ENCODE data around the gene CD276.

Gene CD276

DNA sequence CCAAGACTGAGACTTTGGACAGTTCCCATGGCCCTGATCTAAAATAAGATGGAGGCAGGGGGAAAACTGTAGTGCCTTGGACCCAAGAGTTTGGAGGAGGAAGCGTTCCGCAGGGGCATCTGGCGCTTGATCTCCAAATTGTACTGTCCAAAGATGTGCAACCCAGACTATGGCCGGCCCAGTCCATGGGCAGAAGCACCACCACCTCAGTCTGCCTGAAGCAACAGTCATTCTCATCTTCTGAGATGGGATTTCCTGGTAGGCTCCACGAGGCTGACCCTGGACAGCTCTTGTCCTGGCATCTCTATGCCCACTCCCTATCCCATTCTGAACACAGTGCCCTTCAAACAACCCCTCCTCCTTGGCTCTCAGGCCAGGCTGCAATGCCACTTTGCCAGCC, 65.3 kb downstream of the CD276 start:
- H3K27ac ChIP-seq, result no peak overlapping the region
- TF ChIP-seq, protein P1, sequence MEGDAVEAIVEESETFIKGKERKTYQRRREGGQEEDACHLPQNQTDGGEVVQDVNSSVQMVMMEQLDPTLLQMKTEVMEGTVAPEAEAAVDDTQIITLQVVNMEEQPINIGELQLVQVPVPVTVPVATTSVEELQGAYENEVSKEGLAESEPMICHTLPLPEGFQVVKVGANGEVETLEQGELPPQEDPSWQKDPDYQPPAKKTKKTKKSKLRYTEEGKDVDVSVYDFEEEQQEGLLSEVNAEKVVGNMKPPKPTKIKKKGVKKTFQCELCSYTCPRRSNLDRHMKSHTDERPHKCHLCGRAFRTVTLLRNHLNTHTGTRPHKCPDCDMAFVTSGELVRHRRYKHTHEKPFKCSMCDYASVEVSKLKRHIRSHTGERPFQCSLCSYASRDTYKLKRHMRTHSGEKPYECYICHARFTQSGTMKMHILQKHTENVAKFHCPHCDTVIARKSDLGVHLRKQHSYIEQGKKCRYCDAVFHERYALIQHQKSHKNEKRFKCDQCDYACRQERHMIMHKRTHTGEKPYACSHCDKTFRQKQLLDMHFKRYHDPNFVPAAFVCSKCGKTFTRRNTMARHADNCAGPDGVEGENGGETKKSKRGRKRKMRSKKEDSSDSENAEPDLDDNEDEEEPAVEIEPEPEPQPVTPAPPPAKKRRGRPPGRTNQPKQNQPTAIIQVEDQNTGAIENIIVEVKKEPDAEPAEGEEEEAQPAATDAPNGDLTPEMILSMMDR (IDR thresholded peaks at IDR 0.05), result no peak
- TF ChIP-seq ZFX (IDR thresholded peaks at IDR 0.05; ENCODE audit: borderline replicate concordance), result no peak

DNA sequence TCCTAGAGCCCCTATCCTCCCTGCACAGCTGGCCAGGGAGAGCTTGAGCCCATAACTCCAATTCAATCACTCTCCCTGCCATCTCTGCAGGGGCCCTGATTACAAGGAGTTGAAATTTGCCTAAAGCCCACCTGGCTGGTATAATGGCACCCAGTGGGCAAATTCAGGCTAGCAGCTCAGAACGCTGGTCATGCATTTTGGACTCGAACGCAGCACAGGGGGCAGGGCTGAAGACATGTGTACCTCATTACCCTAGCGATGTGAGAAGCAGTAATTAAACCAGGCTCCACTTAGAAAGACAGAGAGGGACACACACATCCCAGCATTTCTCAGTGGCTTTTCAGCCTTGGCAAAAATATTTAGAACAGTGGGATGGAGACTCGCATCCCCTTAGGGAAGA, 65.8 kb downstream of the CD276 start:
- no peak overlapping the region for H3K27ac ChIP-seq
- TF ChIP-seq, protein P1 (IDR thresholded peaks at IDR 0.05), result no peak
- no peak for TF ChIP-seq ZFX (IDR thresholded peaks at IDR 0.05; ENCODE audit: borderline replicate concordance)

DNA sequence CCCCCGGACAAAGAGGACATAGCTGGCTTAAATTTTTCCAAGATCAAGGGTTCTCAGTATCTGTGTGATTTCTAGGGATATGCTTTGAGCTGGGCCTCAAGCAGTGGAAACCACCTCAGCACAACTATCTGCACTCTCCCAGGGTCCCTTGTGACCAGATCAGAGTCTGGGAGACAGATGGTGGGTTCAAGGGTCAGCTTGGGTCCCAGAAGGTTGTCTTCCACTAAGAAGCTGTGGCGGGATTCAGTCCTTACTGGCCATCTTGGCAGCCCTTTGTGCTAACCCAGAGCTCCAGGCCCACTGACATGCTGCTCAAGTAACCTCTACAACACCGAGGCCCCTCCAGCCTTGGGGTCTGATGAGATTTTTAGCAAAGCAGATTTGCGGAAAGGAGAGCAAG, 66.3 kb downstream of the CD276 start:
- TF ChIP-seq, protein P1 (IDR thresholded peaks at IDR 0.05), result no peak
- TF ChIP-seq ZFX (IDR thresholded peaks at IDR 0.05; ENCODE audit: borderline replicate concordance), result no peak
- H3K27ac ChIP-seq, result no peak overlapping the region

DNA sequence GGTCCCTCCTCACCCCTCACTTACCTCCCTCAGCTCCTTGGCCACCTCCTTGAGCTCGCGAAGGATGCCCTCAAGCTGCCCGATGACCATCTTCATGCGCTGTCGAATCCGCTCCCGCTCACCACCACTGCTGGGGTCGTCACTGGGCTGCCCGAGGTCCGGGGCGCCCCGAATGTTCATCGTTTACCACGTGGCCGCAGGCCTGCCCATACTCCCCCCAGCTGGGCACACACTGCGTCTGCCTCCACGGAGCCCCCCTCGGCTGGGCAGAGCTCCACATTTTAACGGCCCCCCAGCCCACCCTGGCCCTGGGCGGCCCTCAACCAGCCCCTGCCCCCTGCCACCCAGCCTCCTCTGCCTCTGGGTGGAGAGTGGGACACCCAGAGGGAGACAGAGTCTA, 66.8 kb downstream of the CD276 start:
- no peak overlapping the region for H3K27ac ChIP-seq
- TF ChIP-seq, protein P1 (IDR thresholded peaks at IDR 0.05), result no peak
- no peak for TF ChIP-seq ZFX (IDR thresholded peaks at IDR 0.05; ENCODE audit: borderline replicate concordance)

DNA sequence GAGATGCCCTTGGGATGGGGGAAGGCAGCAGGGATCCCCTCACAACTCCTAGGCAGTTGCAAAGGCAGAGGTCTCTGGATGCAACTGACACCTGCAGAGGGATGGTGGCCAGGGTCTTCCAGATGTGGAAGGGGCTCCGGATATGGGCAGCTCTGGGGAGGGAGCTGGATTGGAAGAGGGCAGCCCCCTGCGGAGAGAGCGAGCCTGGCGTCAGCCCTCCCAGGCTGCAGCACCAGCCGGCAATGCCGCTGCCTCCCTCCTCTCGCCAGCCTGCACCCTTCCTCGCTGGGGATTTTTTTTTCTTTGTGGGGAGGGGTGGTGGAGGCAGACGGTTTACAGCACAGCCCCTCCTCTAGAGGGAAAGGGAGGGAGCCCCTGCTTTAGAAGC, 67.3 kb downstream of the CD276 start:
- TF ChIP-seq ZFX (IDR thresholded peaks at IDR 0.05; ENCODE audit: borderline replicate concordance), result no peak
- TF ChIP-seq, protein P1 (IDR thresholded peaks at IDR 0.05), result no peak
- no peak overlapping the region for H3K27ac ChIP-seq

DNA sequence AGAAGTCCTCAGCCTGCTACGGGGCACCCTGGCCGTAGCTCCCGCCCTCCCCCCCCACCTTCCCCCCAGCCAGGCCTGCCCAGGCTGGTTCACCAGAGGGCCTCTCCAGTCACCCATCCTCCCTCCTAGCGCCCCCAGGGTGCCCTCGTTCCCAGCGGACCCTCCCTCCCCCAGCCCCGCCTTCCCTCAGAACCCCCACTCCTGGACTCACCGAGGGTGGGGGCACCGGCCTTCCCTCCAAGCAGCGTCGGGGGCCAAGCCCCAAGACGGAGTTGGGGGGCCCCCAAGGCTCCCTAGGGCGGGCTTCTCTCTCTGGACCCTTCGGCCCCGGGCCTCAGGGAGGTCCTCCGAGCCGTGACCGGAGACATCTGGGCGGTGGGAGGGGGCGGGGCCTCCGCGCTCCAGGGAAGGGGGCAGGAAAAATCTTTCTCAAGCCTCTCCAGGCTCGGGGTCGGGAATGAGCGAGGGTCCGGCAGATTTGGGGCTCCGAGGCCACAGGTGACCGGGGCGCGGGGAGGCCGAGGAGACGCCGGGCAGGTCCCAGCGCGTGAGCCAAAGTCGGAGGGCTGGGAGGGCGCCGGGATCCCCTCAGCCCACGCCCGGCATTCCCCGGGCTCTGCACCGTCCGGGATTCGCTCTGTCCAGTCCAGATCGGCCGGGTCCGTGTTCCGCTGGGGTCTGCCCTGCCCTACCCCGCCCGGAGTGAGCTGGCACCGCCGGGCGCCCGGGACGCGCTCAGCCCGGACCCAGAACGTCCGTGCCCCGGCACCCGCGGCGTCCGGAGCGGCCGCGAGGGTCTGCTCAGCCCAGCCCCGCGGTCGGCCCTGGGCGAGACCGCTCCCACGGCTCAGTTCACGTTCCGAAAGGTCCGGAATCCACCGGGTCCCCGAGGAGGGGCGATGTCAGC, 68.0 kb downstream of the CD276 start:
- TF ChIP-seq ZFX (IDR thresholded peaks at IDR 0.05; ENCODE audit: borderline replicate concordance), result no peak
- TF ChIP-seq, protein P1 (IDR thresholded peaks at IDR 0.05), result no peak
- H3K27ac ChIP-seq, result no peak overlapping the region

DNA sequence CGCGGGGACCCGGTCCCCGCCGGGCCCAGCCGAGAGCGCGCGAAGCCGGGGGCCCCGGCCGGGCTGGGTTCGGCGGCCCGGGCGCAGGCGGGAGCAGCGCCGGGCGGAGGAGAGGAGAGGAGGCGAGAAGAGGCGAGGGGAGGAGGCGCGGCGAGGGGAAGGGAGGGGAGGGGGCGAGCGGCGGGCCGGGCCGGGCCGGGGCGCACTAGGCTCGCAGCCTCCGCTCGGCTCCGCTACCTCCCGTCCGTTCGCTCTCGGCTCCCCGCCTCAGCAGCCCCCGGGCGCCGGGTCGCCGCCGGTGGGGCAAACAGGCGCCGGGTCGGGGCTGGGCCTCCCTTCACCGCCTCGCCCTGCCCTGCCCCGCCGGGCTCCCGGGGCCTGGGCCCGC, 68.6 kb downstream of the CD276 start:
- TF ChIP-seq, protein P1 (IDR thresholded peaks at IDR 0.05), result no peak
- no peak for TF ChIP-seq ZFX (IDR thresholded peaks at IDR 0.05; ENCODE audit: borderline replicate concordance)
- no peak overlapping the region for H3K27ac ChIP-seq
